Activated CD4-positive, alpha-beta T cell treated with anti-CD3 and anti-CD28 coated beads for 24 hours (primary cell): Measurements from ENCODE around the gene TTC32.
A peak's percentile ranks its signal among the peaks of the same experiment; 100 is the strongest.

Experiments used
- DNase-seq, 2 donors: peaks; one replicate each; pipeline ENCODE4 v3.0.0-alpha.2; 2020; ENCODE audit warnings: low read depth in 2 of 2

Gene TTC32

DNA sequence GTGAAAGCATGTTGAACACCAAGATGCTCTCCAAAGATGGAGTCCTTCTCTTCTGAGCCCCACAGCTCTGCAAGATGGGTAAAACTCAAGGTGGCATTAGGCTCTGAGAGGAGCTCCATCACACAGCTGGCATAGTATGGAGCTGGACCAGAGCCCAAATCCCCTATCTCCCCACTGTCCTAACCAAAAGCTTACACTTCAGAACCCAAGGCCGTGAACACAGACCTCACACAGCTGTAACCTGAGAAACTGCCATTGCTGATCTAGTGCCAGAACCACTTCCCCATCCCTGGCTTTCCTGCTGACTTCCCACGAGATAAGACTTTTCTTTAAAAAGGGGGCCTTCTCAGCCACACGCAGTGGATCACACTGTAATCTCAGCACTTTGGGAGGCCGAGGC is 25.0 kb downstream of the TTC32 start:
- no peak for DNase-seq

GRCh38 chr2:19875280-19875679 is 26.5 kb downstream of the TTC32 start:
- no peak for DNase-seq

DNA sequence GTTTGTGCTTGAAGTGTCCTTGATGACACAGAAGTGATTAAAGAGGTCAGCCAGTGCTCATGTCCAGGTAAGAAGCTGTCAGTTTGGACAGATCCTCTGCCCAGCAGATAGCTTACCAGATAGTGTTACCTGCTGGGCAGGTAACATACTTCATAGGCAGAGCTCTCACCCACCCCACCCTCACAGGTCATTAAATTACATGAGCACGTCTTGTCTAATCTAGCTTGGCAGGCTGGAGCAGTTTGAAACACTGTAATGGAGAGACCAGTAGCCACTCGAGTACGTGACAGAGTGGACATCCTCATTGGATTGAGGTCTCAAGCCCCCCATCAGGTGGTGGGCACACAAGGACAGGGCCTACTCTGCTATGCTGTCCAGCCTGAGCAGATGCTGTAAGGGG is 27.1 kb downstream of the TTC32 start:
- DNase-seq: no peak

DNA sequence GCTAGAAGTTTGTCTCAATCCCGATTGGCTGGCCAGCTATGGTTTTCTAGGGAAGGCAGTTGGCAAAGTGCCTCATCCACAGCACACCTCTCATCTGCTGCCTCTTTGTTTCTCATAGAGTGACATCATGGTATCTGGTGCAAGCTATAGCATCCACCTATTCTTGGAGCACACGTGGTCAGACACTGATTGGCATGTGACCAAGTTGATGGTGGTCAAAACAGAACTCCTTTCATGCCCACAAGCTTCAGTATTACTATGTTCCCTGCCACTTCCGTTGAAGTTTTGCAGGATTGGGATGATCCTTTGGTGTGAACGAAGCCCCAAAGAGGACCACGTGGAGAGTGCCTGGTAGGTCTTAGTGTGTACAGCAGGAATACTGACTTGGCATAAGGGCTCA is 28.8 kb downstream of the TTC32 start:
- DNase-seq: no peak

DNA sequence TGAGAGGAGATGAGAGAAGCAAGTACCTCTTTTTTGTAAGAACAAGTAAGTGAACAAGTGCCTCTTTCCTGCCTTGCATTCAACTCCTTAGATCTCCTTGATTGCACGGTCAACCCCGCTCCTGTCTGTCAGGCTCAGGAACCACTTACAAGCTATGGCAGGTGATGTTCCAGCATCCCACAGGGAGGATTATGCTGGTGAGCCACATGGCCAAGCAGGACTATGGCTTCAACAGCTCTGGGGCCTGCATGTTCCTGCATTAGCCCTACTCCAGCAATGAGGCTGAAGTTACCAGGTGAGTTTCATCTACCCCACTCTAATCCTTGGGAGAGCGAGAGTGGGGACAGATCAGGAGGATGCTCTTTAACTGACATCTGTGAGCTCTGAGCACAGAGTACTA is 29.5 kb downstream of the TTC32 start:
- no peak for DNase-seq

GRCh38 chr2:19871836-19872235 is 29.9 kb downstream of the TTC32 start:
- no peak for DNase-seq

- DNase-seq: no peak
Measured at GRCh38 chr2:19870792-19871191, 31.0 kb downstream of the TTC32 start.

- peak; percentile 30 to 46 for DNase-seq
Measured at GRCh38 chr2:19868701-19869580, 32.8 kb downstream of the TTC32 start.

DNA sequence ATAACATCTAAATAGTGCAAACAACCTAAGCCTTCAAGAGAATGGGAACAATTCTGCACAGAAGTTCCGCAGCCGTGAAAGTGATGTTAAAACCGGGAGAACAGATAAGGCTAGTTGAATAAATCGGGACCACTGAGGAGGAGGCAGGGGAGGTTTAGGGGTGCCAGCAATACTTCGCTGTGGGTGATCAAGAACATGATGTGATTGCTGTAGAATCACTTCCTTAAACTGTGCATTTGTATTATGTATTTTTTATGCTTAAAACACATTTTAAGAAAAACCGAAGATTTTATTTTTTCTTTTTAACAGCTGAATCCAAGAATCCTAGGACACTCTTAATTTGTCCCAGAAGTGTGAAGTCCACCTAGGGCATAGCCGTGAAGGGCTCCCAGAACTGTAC is 33.6 kb downstream of the TTC32 start:
- no peak for DNase-seq

GRCh38 chr2:19866771-19867170 is 35.0 kb downstream of the TTC32 start:
- no peak for DNase-seq

- no peak for DNase-seq
Measured at GRCh38 chr2:19865151-19865550, 36.6 kb downstream of the TTC32 start.

- DNase-seq: no peak
Measured at GRCh38 chr2:19864381-19864780, 37.4 kb downstream of the TTC32 start.

DNA sequence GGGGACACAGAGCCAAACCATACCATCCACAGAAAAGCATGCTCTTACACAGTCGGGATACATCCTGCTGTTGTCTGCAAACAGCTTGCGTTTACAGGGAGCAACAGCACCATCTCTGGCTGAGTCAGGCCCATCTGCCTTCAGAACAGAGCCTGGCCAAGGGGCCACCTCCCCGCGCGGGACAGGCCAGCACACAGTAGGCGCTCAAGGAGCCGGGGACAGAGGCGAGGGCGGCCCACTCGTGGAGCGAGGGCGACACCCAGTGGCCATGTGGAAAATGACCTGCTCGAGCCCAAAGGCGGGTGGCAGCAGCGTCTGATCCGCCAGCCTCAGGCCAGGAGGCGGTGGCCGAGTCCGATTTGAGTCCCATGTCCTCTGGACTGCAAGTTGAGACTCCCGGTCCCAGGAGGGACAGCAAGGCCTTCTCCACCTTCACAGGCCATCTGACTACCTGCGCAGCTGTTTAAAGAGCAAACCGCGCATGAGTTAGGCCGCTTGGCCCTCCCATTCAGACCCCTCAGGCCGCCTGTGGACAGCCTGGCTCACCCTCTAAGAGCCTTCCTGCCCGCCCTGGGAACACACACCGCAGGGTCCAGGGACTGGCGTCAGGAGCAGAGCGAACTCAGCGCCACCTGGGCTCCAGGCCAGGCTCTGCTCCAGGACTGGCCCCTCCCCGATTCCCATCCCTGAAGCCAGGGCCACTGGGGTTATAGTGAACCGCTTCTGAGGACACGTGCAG is 38.3 kb downstream of the TTC32 start:
- DNase-seq: peak; percentile 60 to 61

GRCh38 chr2:19861813-19862212 is 40.0 kb downstream of the TTC32 start:
- no peak for DNase-seq

- DNase-seq: no peak
Measured at GRCh38 chr2:19860022-19860421, 41.8 kb downstream of the TTC32 start.

DNA sequence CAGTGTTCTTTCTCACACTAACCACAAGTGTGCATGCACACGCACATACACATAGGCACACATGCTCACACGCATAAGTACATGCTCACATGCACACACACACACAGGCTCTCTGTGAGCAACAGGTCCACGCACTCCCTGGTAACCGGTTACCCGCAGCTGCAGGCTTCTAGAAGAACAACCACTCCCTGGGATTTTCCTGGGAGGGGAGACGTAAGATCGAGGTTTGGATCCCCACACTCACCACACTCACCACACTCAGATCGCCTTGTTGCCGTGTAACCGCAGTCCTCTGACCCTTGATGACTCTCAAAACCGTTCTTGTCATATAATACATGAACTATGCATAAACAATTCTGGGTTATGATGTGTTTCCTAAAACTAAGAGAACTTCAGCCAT is 42.2 kb downstream of the TTC32 start:
- no peak for DNase-seq

- DNase-seq: no peak
Measured at GRCh38 chr2:19857806-19858205, 44.0 kb downstream of the TTC32 start.

- no peak for DNase-seq
Measured at GRCh38 chr2:19857100-19857499, 44.7 kb downstream of the TTC32 start.

DNA sequence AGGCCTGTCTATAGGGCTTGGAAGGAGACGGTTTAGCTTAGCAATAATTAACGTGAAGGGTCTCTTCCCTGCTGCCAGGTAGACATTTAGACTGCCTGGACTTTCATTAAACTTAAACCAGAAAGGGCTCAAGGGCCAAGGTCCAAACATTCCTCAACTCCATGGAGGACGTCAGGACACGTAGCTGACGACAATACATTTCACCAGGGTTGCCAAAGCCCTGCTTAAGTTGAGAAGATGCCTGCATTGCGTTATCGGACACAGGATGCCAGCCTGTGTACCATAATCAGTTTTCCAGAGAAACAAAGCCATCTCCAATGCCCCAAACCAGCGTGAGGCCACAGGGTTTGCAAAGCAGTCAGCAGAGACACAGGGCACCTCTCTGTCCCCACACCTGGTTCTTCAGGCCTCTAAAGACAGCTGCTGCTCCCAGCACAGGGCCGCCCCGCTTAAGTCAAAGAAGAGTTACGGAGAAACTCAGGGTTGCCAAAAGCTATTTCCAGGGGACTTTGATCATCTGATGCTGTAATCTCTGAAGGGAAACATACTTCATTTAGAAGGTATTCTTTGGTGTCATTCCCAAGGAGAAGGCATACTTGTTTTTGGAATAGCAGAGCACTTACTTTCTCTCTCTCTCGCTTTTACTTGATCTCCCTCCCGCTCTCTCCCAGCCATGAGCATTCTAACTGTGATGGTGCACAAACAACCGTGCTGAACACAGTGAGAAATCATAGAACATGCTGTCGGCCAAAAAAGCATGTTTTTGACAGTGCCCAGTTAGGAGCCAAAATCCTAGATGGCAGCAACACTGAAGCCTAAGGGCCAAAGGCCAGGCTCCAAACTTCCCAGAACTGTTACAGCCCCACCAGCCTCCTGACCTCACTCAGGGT is 46.0 kb downstream of the TTC32 start:
- no peak for DNase-seq

DNA sequence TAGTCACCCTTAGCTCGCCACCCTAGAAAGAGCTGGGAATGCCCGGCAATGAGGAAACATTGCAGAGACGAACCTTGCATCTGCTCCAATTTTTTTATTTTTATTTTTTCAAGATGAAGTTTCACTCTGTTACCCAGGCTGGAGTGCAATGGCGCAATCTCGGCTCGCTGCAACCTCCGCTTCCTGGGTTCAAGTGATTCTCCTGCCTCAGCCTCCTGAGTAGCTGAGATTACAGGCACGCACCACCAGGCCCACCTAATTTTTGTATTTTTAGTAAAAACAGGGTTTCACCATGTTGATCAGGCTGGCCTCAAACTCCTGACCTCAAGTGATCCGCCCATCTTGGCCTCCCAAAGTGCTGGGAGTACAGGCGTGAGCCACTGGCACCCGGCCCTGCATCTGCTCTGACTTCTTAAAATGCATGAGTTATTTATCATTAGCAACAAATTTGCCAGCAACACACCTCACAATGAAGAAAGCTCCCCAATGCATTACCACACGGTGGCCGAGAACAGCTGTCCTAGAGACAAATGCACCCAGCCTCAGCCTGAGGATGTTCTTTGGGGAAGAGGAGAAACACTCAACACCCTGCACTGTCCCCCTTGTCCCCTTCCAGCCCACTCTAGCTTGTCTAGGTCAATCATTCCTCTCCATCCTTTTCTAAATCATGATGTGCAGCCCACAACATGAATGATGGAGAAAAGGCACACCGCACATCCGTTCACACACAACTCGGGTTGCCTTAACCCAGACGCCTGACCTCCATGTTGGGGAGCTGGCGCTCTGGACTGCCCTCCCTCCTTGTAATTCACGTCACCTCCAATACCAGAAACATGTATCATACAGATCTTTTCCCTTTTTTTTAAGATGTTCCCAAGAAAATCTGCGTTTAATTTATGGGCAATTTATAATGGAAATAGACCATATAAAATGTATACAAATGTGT is 46.9 kb downstream of the TTC32 start:
- no peak for DNase-seq

GRCh38 chr2:19851116-19851695 is 50.6 kb downstream of the TTC32 start:
- DNase-seq: no peak
